ENCODE results near the gene EHBP1. TPM values are rescaled to one million over a fixed set of nuclear protein-coding genes. Genes with fewer than 3 reads are reported as not detected.
A peak's percentile ranks its signal among the peaks of the same experiment; 100 is the strongest.

The EHBP1 gene
- total RNA-seq = 11.3 and 17.9 TPM in 2 replicates

GRCh38 chr2:62705007-62705829 lies at the start of gene EHBP1:
TSS of gene EHBP1 (plus strand) at chr2:62705713. CDS start at chr2:62707192, 1,479 bp downstream.
- peak; percentile 100 for DNase-seq (ENCODE audit: low read depth in 2 of 2)

GRCh38 chr2:62657783-62658182 lies 47.7 kb upstream of the EHBP1 start:
- DNase-seq (ENCODE audit: low read depth in 2 of 2) = no peak

- DNase-seq (ENCODE audit: low read depth in 2 of 2) = no peak
Measured at GRCh38 chr2:62658891-62659290, 46.6 kb upstream of the EHBP1 start.

GRCh38 chr2:62660087-62660486 lies 45.4 kb upstream of the EHBP1 start:
- no peak for DNase-seq (ENCODE audit: low read depth in 2 of 2)

- no peak for DNase-seq (ENCODE audit: low read depth in 2 of 2)
Measured at GRCh38 chr2:62660582-62661262, 44.8 kb upstream of the EHBP1 start.

GRCh38 chr2:62661263-62661635 lies 44.3 kb upstream of the EHBP1 start:
- DNase-seq (ENCODE audit: low read depth in 2 of 2) = no peak

- no peak for DNase-seq (ENCODE audit: low read depth in 2 of 2)
Measured at GRCh38 chr2:62662131-62662530, 43.4 kb upstream of the EHBP1 start.

GRCh38 chr2:62662554-62662953 lies 43.0 kb upstream of the EHBP1 start:
- DNase-seq (ENCODE audit: low read depth in 2 of 2) = peak in 1 of 2 donors; percentile 5

GRCh38 chr2:62663411-62663810 lies 42.1 kb upstream of the EHBP1 start:
- no peak for DNase-seq (ENCODE audit: low read depth in 2 of 2)

- DNase-seq (ENCODE audit: low read depth in 2 of 2) = no peak
Measured at GRCh38 chr2:62663920-62664795, 41.4 kb upstream of the EHBP1 start.

GRCh38 chr2:62665446-62665845 lies 40.1 kb upstream of the EHBP1 start:
- no peak for DNase-seq (ENCODE audit: low read depth in 2 of 2)

GRCh38 chr2:62669180-62669579 lies 36.3 kb upstream of the EHBP1 start:
- no peak for DNase-seq (ENCODE audit: low read depth in 2 of 2)

GRCh38 chr2:62672601-62673000 lies 32.9 kb upstream of the EHBP1 start:
- DNase-seq (ENCODE audit: low read depth in 2 of 2) = peak in 1 of 2 donors; percentile 2

- no peak for DNase-seq (ENCODE audit: low read depth in 2 of 2)
Measured at GRCh38 chr2:62675062-62675461, 30.5 kb upstream of the EHBP1 start.

- no peak for DNase-seq (ENCODE audit: low read depth in 2 of 2)
Measured at GRCh38 chr2:62685256-62685655, 20.3 kb upstream of the EHBP1 start.

GRCh38 chr2:62686012-62686685 lies 19.4 kb upstream of the EHBP1 start:
- DNase-seq (ENCODE audit: low read depth in 2 of 2) = no peak

- DNase-seq (ENCODE audit: low read depth in 2 of 2) = no peak
Measured at GRCh38 chr2:62687636-62688035, 17.9 kb upstream of the EHBP1 start.

GRCh38 chr2:62688771-62689170 lies 16.7 kb upstream of the EHBP1 start:
- no peak for DNase-seq (ENCODE audit: low read depth in 2 of 2)

- DNase-seq (ENCODE audit: low read depth in 2 of 2) = no peak
Measured at GRCh38 chr2:62691186-62691585, 14.3 kb upstream of the EHBP1 start.

- DNase-seq (ENCODE audit: low read depth in 2 of 2) = no peak
Measured at GRCh38 chr2:62692225-62692624, 13.3 kb upstream of the EHBP1 start.

GRCh38 chr2:62698653-62699052 lies 6.9 kb upstream of the EHBP1 start:
- no peak for DNase-seq (ENCODE audit: low read depth in 2 of 2)

- DNase-seq (ENCODE audit: low read depth in 2 of 2) = no peak
Measured at GRCh38 chr2:62704654-62705006, 883 bp upstream of the EHBP1 start.
